A549 (cell line): ENCODE measurements around the gene LRRC46. TPM values are rescaled to one million over a fixed set of nuclear protein-coding genes. Genes with fewer than 3 reads are reported as not detected.

Experiments
- ATAC-seq, 2 experiments: fragments of 200-7000 bp in 1 of 2; fragments of >200 bp in 1 of 2; cut with Nextera tagmentation in 1 of 2; cut with Tn5 transposase in 1 of 2; 3 replicates each; pipeline versions ENCODE4 v1.8.0 to v1.9.1; 2018 to 2020; ENCODE audit warnings: mild to moderate bottlenecking in 1 of 2, moderate library complexity in 1 of 2
- CTCF ChIA-PET: fragments of 300-600 bp; sonication (Branson Sonifier 250); formaldehyde crosslinking; extraction: SDS; loops from one replicate; lab custom pipeline; 2021; ENCODE audit warnings: antibody characterized with exemption, inconsistent platforms; lab: Yijun Ruan, JAX
- POLR2A ChIA-PET: fragments of 350-600 bp; formaldehyde crosslinking; extraction: SDS; loops from one replicate; lab custom pipeline; 2021; ENCODE audit warnings: antibody characterized with exemption, inconsistent platforms; lab: Yijun Ruan, JAX
- DNase-seq, 2 experiments: peaks; one replicate each; pipeline versions ENCODE4 v3.0.0 to v3.0.0-alpha.2; 2011 to 2016; ENCODE audit warnings: low read depth in 1 of 2, low spot score in 1 of 2
- FAIRE-seq: peaks from 2 replicates; lab custom pipeline; 2011; peaks lifted over from hg19 to GRCh38; lab: Jason Lieb, UNC
- H3K27ac ChIP-seq, 2 experiments: fragments of >200 bp; sonication (Bioruptor Twin); formaldehyde crosslinking; 3 replicates each; pipeline ENCODE4 v1.5.1; 2016 to 2017
- H3K4me1 ChIP-seq: fragments of >200 bp; sonication (Bioruptor Twin); formaldehyde crosslinking; 3 replicates; pipeline ENCODE4 v1.6.1; 2016
- H3K4me2 ChIP-seq: fragments of >200 bp; sonication (Bioruptor Twin); formaldehyde crosslinking; 3 replicates; pipeline ENCODE4 v1.6.1; 2016
- H3K4me3 ChIP-seq: fragments of >200 bp; sonication (Bioruptor Twin); formaldehyde crosslinking; 3 replicates; pipeline ENCODE4 v1.5.1; 2016
- H3K9me3 ChIP-seq: fragments of >200 bp; sonication (Bioruptor Twin); formaldehyde crosslinking; 3 replicates; pipeline ENCODE4 v1.6.1; 2016
- BHLHE40 ChIP-seq: IDR thresholded peaks from 2 replicates; pipeline ENCODE4 v1.6.1; 2012; ENCODE audit warnings: low read depth, low read length, inconsistent platforms
- CBX2 ChIP-seq: fragments of 200-600 bp; sonication (generic); IDR thresholded peaks from 2 replicates; pipeline ENCODE4 v1.6.1; 2016; ENCODE audit warnings: low read depth, mild to moderate bottlenecking, borderline replicate concordance
- CBX8 ChIP-seq: fragments of 200-600 bp; sonication (generic); IDR thresholded peaks from 2 replicates; pipeline ENCODE4 v1.6.1; 2016
- CEBPB ChIP-seq, 2 experiments: fragments of >200 bp in 1 of 2; sonication (Bioruptor Twin) in 1 of 2; formaldehyde crosslinking in 1 of 2; IDR thresholded peaks; 2 replicates each; pipeline ENCODE4 v1.6.1; 2012 to 2016
- CHD4 ChIP-seq: fragments of 200-600 bp; sonication (generic); IDR thresholded peaks from 2 replicates; pipeline ENCODE4 v1.6.1; 2016; ENCODE audit warnings: antibody characterized with exemption, mild to moderate bottlenecking, borderline replicate concordance
- EHF ChIP-seq: fragments of 250-450 bp; sonication (Bioruptor Pico); IDR thresholded peaks from 2 replicates; pipeline ENCODE4 v1.5.0; 2020; ENCODE audit warnings: mild to moderate bottlenecking
- ESRRA ChIP-seq: fragments of 150-350 bp; IDR thresholded peaks from 2 replicates; pipeline ENCODE4 v1.6.1; 2014; ENCODE audit warnings: mild to moderate bottlenecking, low read length, borderline replicate concordance
- FOSL2 ChIP-seq, 2 experiments: fragments of 450-650 bp in 1 of 2; fragments of >200 bp in 1 of 2; sonication (Bioruptor Twin) in 1 of 2; formaldehyde crosslinking; IDR thresholded peaks; 2 replicates each; pipeline versions ENCODE4 v1.5.0 to v1.6.1; 2016 to 2020; ENCODE audit warnings: mild to moderate bottlenecking in 1 of 2, moderate library complexity in 1 of 2
- GATA3 ChIP-seq: IDR thresholded peaks from 2 replicates; pipeline ENCODE4 v1.6.1; 2012; ENCODE audit warnings: borderline replicate concordance
- HDAC2 ChIP-seq: fragments of 200-600 bp; sonication (generic); IDR thresholded peaks from 2 replicates; pipeline ENCODE4 v1.6.1; 2016
- HEYL ChIP-seq: fragments of 250-450 bp; sonication (Bioruptor Pico); IDR thresholded peaks from 2 replicates; pipeline ENCODE4 v1.8.0; 2021; ENCODE audit warnings: mild to moderate bottlenecking, moderate library complexity
- HOXB13 ChIP-seq: fragments of 250-450 bp; sonication (Bioruptor Pico); IDR thresholded peaks from 2 replicates; pipeline ENCODE4 v1.5.0; 2020; ENCODE audit warnings: low read depth, mild to moderate bottlenecking, moderate library complexity
- JUN ChIP-seq, 2 experiments: fragments of >200 bp; sonication (Bioruptor Twin); formaldehyde crosslinking; IDR thresholded peaks; 2 replicates in 1 of 2; 3 replicates in 1 of 2; pipeline ENCODE4 v1.6.1; 2016 to 2017
- MAFK ChIP-seq: fragments of 450-650 bp; IDR thresholded peaks from 2 replicates; pipeline ENCODE4 v1.6.1; 2014; ENCODE audit not compliant: partially characterized antibody
- NPAS2 ChIP-seq: fragments of 250-450 bp; sonication (Bioruptor Pico); IDR thresholded peaks from 2 replicates; pipeline ENCODE4 v1.8.0; 2022; ENCODE audit warnings: mild to moderate bottlenecking, moderate library complexity, borderline replicate concordance
- NR3C1 ChIP-seq: fragments of >200 bp; sonication (Bioruptor Twin); formaldehyde crosslinking; IDR thresholded peaks from 3 replicates; pipeline ENCODE4 v1.6.1; 2017
- POLR2AphosphoS2 ChIP-seq: conservative IDR thresholded peaks from 2 replicates; pipeline ENCODE4 v1.6.1; 2012; ENCODE audit warnings: low read length, improper control_type of control experiment, inconsistent platforms
- RAD21 ChIP-seq, 2 experiments: fragments of >200 bp in 1 of 2; sonication (Bioruptor Twin) in 1 of 2; formaldehyde crosslinking in 1 of 2; IDR thresholded peaks in 1 of 2; conservative IDR thresholded peaks in 1 of 2; 2 replicates in 1 of 2; 3 replicates in 1 of 2; pipeline ENCODE4 v1.6.1; 2012 to 2018; ENCODE audit warnings: inconsistent platforms in 1 of 2
- RARB ChIP-seq: fragments of 250-450 bp; sonication (Bioruptor Pico); IDR thresholded peaks from 2 replicates; pipeline ENCODE4 v1.8.0; 2021; ENCODE audit warnings: mild to moderate bottlenecking, moderate library complexity
- REST ChIP-seq: fragments of 200-600 bp; sonication (generic); IDR thresholded peaks from 2 replicates; pipeline ENCODE4 v1.6.1; 2016; ENCODE audit warnings: antibody characterized with exemption, mild to moderate bottlenecking, moderate library complexity
- RNF2 ChIP-seq: fragments of 200-600 bp; sonication (generic); IDR thresholded peaks from 2 replicates; pipeline ENCODE4 v1.6.1; 2016; ENCODE audit warnings: low read depth, mild to moderate bottlenecking, antibody characterized with exemption, moderate library complexity, borderline replicate concordance
- TFCP2L1 ChIP-seq: fragments of 250-450 bp; sonication (Bioruptor Pico); IDR thresholded peaks from 2 replicates; pipeline ENCODE4 v1.5.0; 2021; ENCODE audit warnings: mild to moderate bottlenecking
- USF2 ChIP-seq: fragments of 450-650 bp; IDR thresholded peaks from 2 replicates; pipeline ENCODE4 v1.6.1; 2014; ENCODE audit warnings: antibody characterized with exemption
- ZC3H11A ChIP-seq: fragments of 450-650 bp; IDR thresholded peaks from 2 replicates; pipeline ENCODE4 v1.6.1; 2014; ENCODE audit warnings: antibody characterized with exemption, mild to moderate bottlenecking
- ZNF302 ChIP-seq: fragments of 250-450 bp; sonication (Bioruptor Pico); IDR thresholded peaks from 2 replicates; pipeline ENCODE4 v1.9.0; 2021; ENCODE audit warnings: inconsistent platforms, mild to moderate bottlenecking, moderate library complexity
- WGBS: methylation state at CpG from one replicate; pipeline ENCODE4 v1.1.6; 2017; ENCODE audit errors: missing lambda C conversion rate; 5-methylcytosine and 5-hydroxymethylcytosine counted together
- polyA plus RNA-seq, 4 experiments: library from polyadenylated mRNA; depleted of rRNA in 3 of 4; stranded (reverse); fragments of >200 nt; fragmentation: RNase III in 1 of 4; extraction: RNeasy Plus Mini Kit Qiagen cat#74134 plus additional on column Dnase treatment in 1 of 4; gene quantifications; 2 replicates in 3 of 4; 3 replicates in 1 of 4; pipeline ENCODE4 v1.2.3, GENCODE V29; 2011 to 2017
- TF ChIP-seq, protein P1 (sequence below): fragments of 150-350 bp; IDR thresholded peaks from 2 replicates; pipeline ENCODE4 v1.6.1; 2014; ENCODE audit warnings: low read depth, mild to moderate bottlenecking, low read length
- TF ChIP-seq, protein P2 (sequence below): fragments of >200 bp; sonication (Bioruptor Twin); formaldehyde crosslinking; IDR thresholded peaks from 3 replicates; pipeline ENCODE4 v1.5.1; 2016

The LRRC46 gene
- polyA plus RNA-seq, 2 of the 4 experiments (the other 2 are of a cell fraction): 2.7 to 3.0 TPM

GRCh38 chr17:47811709-47812108 lies 19.8 kb upstream of the LRRC46 start:
- no peaks in the 10 kb centered on the region for H3K9me3 ChIP-seq
- no peak for FAIRE-seq
- POLR2A ChIA-PET: no interaction called here
- TF ChIP-seq USF2: no peak
- TF ChIP-seq GATA3: no peak
- no peak for TF ChIP-seq RAD21 (conservative IDR thresholded peaks at IDR 0.05 in 1 of 2, IDR thresholded peaks at IDR 0.05 in 1 of 2)
- no peak for TF ChIP-seq JUN (IDR thresholded peaks at IDR 0.05)
- no peak for TF ChIP-seq CEBPB (IDR thresholded peaks at IDR 0.05)
- TF ChIP-seq ESRRA: no peak
- TF ChIP-seq FOSL2 (IDR thresholded peaks at IDR 0.05): no peak
- TF ChIP-seq FOSL2 (CRISPR knock-in tag; IDR thresholded peaks at IDR 0.05): no peak
- no peak for TF ChIP-seq MAFK
- TF ChIP-seq HDAC2: no peak
- TF ChIP-seq NR3C1: no peak
- no peak for TF ChIP-seq HEYL (CRISPR knock-in tag)
- TF ChIP-seq, protein P1, sequence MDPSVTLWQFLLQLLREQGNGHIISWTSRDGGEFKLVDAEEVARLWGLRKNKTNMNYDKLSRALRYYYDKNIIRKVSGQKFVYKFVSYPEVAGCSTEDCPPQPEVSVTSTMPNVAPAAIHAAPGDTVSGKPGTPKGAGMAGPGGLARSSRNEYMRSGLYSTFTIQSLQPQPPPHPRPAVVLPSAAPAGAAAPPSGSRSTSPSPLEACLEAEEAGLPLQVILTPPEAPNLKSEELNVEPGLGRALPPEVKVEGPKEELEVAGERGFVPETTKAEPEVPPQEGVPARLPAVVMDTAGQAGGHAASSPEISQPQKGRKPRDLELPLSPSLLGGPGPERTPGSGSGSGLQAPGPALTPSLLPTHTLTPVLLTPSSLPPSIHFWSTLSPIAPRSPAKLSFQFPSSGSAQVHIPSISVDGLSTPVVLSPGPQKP: no peak
- TF ChIP-seq ZNF302 (CRISPR knock-in tag): no peak
- no peak for TF ChIP-seq CHD4
- no peak for TF ChIP-seq CBX2
- no peak for TF ChIP-seq TFCP2L1 (CRISPR knock-in tag)
- TF ChIP-seq BHLHE40: no peak
- TF ChIP-seq NPAS2 (CRISPR knock-in tag): no peak
- DNase-seq: no peak
- CTCF ChIA-PET: interaction anchor here (0.8 to 3.8 kb wide), 4 partner anchors 9 to 13 kb away, joined by 3 to 23 read pairs (median 4); partner anchors contain the start of gene OSBPL7
- peaks cover 25% of the 10 kb centered on the region for H3K4me1 ChIP-seq
- H3K4me3 ChIP-seq: no peak overlapping the region
- ATAC-seq: no peak
- H3K27ac ChIP-seq: peak overlapping the region in 1 of 2 experiments; percentile 75; a peak in 2 of 6 replicates
- 84% methylated on average over 7 of the region's 7 CpGs for WGBS
- H3K4me2 ChIP-seq: no peak overlapping the region

GRCh38 chr17:47812146-47812920 lies 19.1 kb upstream of the LRRC46 start:
- Histone ChIP-seq H3K27ac (no peak overlapping the region), H3K9me3 (no peaks in the 10 kb centered on the region), H3K4me2 (no peak overlapping the region), H3K4me3 (no peak overlapping the region), H3K4me1 (peaks cover 25% of the 10 kb centered on the region)
- ATAC-seq (no peak), FAIRE-seq (no peak), DNase-seq (no peak)
- 83% methylated on average over 18 of the region's 18 CpGs for WGBS
- ChIA-PET CTCF (interaction anchor here (0.5 to 3.8 kb wide), 5 partner anchors 9 to 79 kb away, joined by 3 to 23 read pairs (median 3); partner anchors contain the start of gene OSBPL7), POLR2A (no interaction called here)
- TF ChIP-seq HDAC2 (no peak), ZC3H11A (no peak), RNF2 (no peak), POLR2AphosphoS2 (no peak), EHF (CRISPR knock-in tag) (no peak)

DNA sequence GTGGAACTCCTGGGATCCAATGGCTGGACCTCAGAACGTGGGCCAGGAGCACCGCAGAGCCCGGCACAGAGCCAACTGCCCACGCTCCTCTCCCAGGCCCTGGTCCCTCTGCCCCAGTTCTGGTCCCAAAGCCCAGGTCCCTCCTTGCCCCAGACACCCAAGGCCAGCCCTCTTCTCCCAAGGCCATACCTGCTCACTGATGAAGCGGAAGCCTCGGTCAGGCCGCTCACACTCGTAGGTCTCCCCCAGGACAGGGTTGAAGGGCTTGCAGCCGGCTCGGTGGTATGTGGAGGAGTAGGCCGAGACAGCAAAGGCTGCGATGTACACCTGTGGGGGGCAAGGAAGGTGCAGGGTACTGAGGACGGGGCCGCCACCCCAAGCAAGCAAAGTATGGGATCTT lies 18.4 kb upstream of the LRRC46 start:
- ATAC-seq (no peak), FAIRE-seq (no peak), DNase-seq (no peak)
- peaks cover 25% of the 10 kb centered on the region for H3K4me1 ChIP-seq
- H3K4me2 ChIP-seq: no peak overlapping the region
- no peak overlapping the region for H3K4me3 ChIP-seq
- CTCF ChIA-PET: interaction anchor here (0.5 to 3.8 kb wide), 4 partner anchors 9 to 78 kb away, joined by 3 to 23 read pairs (median 6); partner anchors contain the start of gene OSBPL7
- POLR2A ChIA-PET: no interaction called here
- 95% methylated on average over 14 of the region's 14 CpGs for WGBS
- H3K27ac ChIP-seq: no peak overlapping the region
- H3K9me3 ChIP-seq: no peaks in the 10 kb centered on the region
- TF ChIP-seq CBX8: no peak
- TF ChIP-seq NR3C1: no peak
- TF ChIP-seq RARB: no peak
- no peak for TF ChIP-seq EHF (CRISPR knock-in tag)
- no peak for TF ChIP-seq REST
- TF ChIP-seq, protein P2, sequence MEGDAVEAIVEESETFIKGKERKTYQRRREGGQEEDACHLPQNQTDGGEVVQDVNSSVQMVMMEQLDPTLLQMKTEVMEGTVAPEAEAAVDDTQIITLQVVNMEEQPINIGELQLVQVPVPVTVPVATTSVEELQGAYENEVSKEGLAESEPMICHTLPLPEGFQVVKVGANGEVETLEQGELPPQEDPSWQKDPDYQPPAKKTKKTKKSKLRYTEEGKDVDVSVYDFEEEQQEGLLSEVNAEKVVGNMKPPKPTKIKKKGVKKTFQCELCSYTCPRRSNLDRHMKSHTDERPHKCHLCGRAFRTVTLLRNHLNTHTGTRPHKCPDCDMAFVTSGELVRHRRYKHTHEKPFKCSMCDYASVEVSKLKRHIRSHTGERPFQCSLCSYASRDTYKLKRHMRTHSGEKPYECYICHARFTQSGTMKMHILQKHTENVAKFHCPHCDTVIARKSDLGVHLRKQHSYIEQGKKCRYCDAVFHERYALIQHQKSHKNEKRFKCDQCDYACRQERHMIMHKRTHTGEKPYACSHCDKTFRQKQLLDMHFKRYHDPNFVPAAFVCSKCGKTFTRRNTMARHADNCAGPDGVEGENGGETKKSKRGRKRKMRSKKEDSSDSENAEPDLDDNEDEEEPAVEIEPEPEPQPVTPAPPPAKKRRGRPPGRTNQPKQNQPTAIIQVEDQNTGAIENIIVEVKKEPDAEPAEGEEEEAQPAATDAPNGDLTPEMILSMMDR: no peak
- no peak for TF ChIP-seq HOXB13 (CRISPR knock-in tag)
